Measurements from ENCODE around the gene PPM1H. TPM values are rescaled to one million over a fixed set of nuclear protein-coding genes. Genes with fewer than 3 reads are reported as not detected.

The PPM1H gene
- total RNA-seq, 4 donors from 2014 or later = 1.7 to 7.4 (median 3.4) TPM

GRCh38 chr12:62785941-62786559, 148.9 kb downstream of the PPM1H start:
- no peak for TF ChIP-seq POLR2A (IDR thresholded peaks at IDR 0.05)
- no peaks in the 10 kb centered on the region for H3K9me3 ChIP-seq
- peak overlapping the region in 2 of 4 donors; percentile 8 to 44 for H3K27ac ChIP-seq
- no peaks in the 10 kb centered on the region for H3K36me3 ChIP-seq
- H3K4me1 ChIP-seq = no peaks in the 10 kb centered on the region
- DNase-seq = no peak
- H3K4me3 ChIP-seq = no peak overlapping the region
- no peaks in the 10 kb centered on the region for H3K27me3 ChIP-seq

GRCh38 chr12:62784576-62784975, 150.4 kb downstream of the PPM1H start:
- no peaks in the 10 kb centered on the region for H3K4me1 ChIP-seq
- no peak overlapping the region for H3K27ac ChIP-seq
- TF ChIP-seq POLR2A (IDR thresholded peaks at IDR 0.05) = no peak
- H3K9me3 ChIP-seq = no peaks in the 10 kb centered on the region
- no peak for DNase-seq
- H3K27me3 ChIP-seq = no peaks in the 10 kb centered on the region
- no peak overlapping the region for H3K4me3 ChIP-seq
- H3K36me3 ChIP-seq = no peaks in the 10 kb centered on the region

DNA sequence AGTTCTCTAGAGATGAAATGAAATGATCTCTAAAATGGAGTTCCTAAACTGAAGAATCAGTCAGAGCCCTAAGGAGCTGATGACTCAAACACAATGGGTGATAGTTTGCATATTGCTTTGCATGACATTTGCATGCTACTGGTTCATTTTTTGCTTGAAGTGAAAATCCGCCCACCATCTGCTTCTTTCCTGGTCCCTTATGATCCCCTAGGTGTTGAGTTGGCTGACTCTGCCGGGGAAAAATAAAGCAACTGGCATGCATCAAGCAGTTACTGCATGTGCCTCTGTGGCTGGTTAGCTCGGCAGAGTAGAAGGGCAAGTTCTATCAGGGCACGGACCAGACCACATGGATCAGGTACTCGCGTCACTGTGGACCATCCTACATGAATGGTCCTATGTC, 151.1 kb downstream of the PPM1H start:
- Histone ChIP-seq H3K4me3 (no peak overlapping the region), H3K4me1 (no peaks in the 10 kb centered on the region), H3K27me3 (no peaks in the 10 kb centered on the region), H3K9me3 (no peaks in the 10 kb centered on the region), H3K27ac (no peak overlapping the region), H3K36me3 (no peaks in the 10 kb centered on the region)
- DNase-seq = no peak
- TF ChIP-seq POLR2A (IDR thresholded peaks at IDR 0.05) = no peak
- TF ChIP-seq, protein P1, sequence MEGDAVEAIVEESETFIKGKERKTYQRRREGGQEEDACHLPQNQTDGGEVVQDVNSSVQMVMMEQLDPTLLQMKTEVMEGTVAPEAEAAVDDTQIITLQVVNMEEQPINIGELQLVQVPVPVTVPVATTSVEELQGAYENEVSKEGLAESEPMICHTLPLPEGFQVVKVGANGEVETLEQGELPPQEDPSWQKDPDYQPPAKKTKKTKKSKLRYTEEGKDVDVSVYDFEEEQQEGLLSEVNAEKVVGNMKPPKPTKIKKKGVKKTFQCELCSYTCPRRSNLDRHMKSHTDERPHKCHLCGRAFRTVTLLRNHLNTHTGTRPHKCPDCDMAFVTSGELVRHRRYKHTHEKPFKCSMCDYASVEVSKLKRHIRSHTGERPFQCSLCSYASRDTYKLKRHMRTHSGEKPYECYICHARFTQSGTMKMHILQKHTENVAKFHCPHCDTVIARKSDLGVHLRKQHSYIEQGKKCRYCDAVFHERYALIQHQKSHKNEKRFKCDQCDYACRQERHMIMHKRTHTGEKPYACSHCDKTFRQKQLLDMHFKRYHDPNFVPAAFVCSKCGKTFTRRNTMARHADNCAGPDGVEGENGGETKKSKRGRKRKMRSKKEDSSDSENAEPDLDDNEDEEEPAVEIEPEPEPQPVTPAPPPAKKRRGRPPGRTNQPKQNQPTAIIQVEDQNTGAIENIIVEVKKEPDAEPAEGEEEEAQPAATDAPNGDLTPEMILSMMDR (IDR thresholded peaks at IDR 0.05) = no peak

DNA sequence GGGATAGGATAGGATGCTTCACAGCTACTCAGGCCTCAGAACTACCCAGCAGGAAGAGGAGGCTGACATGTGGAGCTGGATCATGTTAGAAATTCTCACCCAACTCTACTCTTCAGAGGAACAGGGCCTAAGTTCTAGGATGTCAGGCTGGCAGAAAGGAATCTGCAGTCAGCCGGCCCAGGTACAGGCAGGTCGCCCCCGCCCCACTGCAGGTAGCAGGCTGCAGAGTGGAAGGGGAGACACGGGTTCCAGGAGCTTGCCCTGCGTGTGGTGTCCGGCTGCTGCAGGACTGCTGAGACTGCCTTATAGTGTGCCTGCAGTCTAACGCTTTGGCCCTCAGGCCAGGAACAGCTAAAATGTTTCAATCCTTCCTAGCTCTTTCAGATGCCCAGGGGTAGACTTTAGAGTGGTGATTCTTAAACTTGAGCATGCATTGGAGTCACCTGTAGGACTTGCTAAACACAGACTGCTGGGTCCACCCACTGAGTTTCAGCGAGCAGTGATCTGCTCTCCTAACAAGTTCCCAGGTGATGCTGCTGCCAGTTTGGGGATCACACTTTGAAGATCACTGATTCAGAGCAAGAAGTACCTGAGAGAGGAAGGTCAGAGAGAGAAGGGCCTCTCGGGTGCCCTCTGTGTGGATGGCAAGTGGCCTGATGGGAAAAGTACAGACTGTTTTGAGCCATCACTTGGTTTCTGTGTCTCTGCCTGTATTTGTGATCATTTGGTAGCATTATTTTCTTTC, 153.6 kb downstream of the PPM1H start:
- Histone ChIP-seq H3K27me3 (no peaks in the 10 kb centered on the region), H3K4me3 (no peak overlapping the region), H3K27ac (no peak overlapping the region), H3K4me1 (no peaks in the 10 kb centered on the region), H3K9me3 (no peaks in the 10 kb centered on the region), H3K36me3 (no peaks in the 10 kb centered on the region)
- no peak for DNase-seq
- TF ChIP-seq POLR2A (IDR thresholded peaks at IDR 0.05) = no peak
- TF ChIP-seq, protein P1 (IDR thresholded peaks at IDR 0.05) = no peak

DNA sequence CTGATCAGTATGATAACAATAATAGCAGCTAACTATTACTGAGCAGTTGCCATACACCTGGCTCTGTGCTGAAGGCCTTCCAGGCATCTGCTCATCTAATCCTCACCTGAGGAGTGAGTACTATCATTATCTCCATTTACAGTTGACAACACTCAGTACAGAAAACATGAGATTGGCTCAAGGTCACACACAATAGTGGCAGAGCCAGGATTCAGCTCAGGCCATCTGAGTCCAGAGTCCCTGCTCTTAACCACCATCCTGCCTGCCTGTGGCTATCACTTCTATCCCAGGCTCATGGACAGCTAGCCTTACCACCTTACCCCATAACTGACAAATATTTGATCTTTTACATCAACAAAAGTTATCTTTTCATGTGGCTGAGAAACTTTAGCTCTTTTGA, 155.5 kb downstream of the PPM1H start:
- DNase-seq = no peak
- no peaks in the 10 kb centered on the region for H3K27me3 ChIP-seq

DNA sequence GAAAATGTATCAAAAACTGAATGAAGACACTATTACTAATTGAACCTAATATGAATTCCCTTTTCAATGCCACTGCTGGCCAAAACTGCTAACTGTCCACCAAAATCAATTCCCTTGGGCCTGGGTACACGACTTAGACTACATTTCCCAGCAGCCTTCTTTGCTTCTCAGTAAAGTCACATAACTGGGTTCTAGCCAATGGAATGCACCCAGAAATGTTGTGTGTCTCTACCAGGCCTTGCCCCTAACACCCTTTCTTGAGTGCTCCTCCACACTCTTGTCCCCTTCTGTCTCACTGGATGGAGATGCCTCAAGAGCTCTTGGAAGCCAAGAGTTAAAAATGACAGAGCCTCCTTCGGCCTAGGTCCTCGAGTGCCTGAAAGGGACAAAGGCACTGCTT, 156.8 kb downstream of the PPM1H start:
- Histone ChIP-seq H3K4me1 (no peaks in the 10 kb centered on the region), H3K36me3 (no peaks in the 10 kb centered on the region), H3K27me3 (no peaks in the 10 kb centered on the region), H3K4me3 (no peak overlapping the region), H3K9me3 (no peaks in the 10 kb centered on the region), H3K27ac (no peak overlapping the region)
- TF ChIP-seq, protein P1 (IDR thresholded peaks at IDR 0.05) = no peak
- no peak for TF ChIP-seq POLR2A (IDR thresholded peaks at IDR 0.05)
- DNase-seq = no peak

More for the DNA sequence above, 155.5 kb downstream of the PPM1H start:
- H3K4me1 ChIP-seq = no peaks in the 10 kb centered on the region
- TF ChIP-seq, protein P1 (IDR thresholded peaks at IDR 0.05) = no peak
- TF ChIP-seq POLR2A (IDR thresholded peaks at IDR 0.05) = no peak
- H3K36me3 ChIP-seq = no peaks in the 10 kb centered on the region
- H3K27ac ChIP-seq = no peak overlapping the region
- H3K4me3 ChIP-seq = no peak overlapping the region
- no peaks in the 10 kb centered on the region for H3K9me3 ChIP-seq
